T-helper 9 cell (primary cell): Measurements from ENCODE around the gene NDUFA13.
A peak's percentile ranks its signal among the peaks of the same experiment; 100 is the strongest.
"Not testable (repeated sequence)": the region's sequence is repeated elsewhere in the genome, so short reads cannot be mapped to it uniquely, and the experiment has no call there.

Experiments used
- DNase-seq: peaks from one replicate; pipeline ENCODE4 v3.0.0-alpha.2; 2020
- total RNA-seq, 2 donors: gene quantifications; one replicate each; lab custom pipeline; 2026; lab: John Stamatoyannopoulos, UW

NDUFA13 gene
- 2.7 to 3.8 reads per million in 2 donors for total RNA-seq

GRCh38 chr19:19515642-19516519, at the start of gene NDUFA13:
NDUFA13 (plus strand) TSS chr19:19516225; CDS start chr19:19516239, 14 bp downstream.
- peak; percentile 90 for DNase-seq

- no peak for DNase-seq
Observed at GRCh38 chr19:19468424-19469050, 47.5 kb upstream of the NDUFA13 start.

- no peak for DNase-seq
Observed at GRCh38 chr19:19470579-19470978, 45.4 kb upstream of the NDUFA13 start.

- DNase-seq, result no peak
Observed at GRCh38 chr19:19471682-19472081, 44.3 kb upstream of the NDUFA13 start.

GRCh38 chr19:19472106-19472505, 43.9 kb upstream of the NDUFA13 start:
- DNase-seq, result not testable (repeated sequence)

GRCh38 chr19:19475015-19475765, 40.8 kb upstream of the NDUFA13 start:
- no peak for DNase-seq

GRCh38 chr19:19475849-19476828, 39.9 kb upstream of the NDUFA13 start:
- DNase-seq, result no peak

- no peak for DNase-seq
Observed at GRCh38 chr19:19477705-19478383, 38.2 kb upstream of the NDUFA13 start.

GRCh38 chr19:19480688-19481087, 35.3 kb upstream of the NDUFA13 start:
- DNase-seq, result no peak

- DNase-seq, result no peak
Observed at GRCh38 chr19:19482809-19483596, 33.0 kb upstream of the NDUFA13 start.

GRCh38 chr19:19485161-19485997, 30.6 kb upstream of the NDUFA13 start:
- no peak for DNase-seq

GRCh38 chr19:19485998-19486290, 30.1 kb upstream of the NDUFA13 start:
- no peak for DNase-seq

GRCh38 chr19:19486343-19487076, 29.5 kb upstream of the NDUFA13 start:
- no peak for DNase-seq

- DNase-seq, result no peak
Observed at GRCh38 chr19:19487077-19487949, 28.7 kb upstream of the NDUFA13 start.

- no peak for DNase-seq
Observed at GRCh38 chr19:19487950-19488874, 27.8 kb upstream of the NDUFA13 start.

- peak; percentile 88 for DNase-seq
Observed at GRCh38 chr19:19488875-19489690, 26.9 kb upstream of the NDUFA13 start.
